SK-N-SH treated with all-trans-retinoic acid at 6 μM for 48 hours (cell line): ENCODE data around the gene KCNA1.

ENCODE experiments used
- PPARA ChIP-seq: fragments of 250-450 bp; sonication (Bioruptor Pico); IDR thresholded peaks from 2 replicates; pipeline ENCODE4 v1.5.0; 2020; ENCODE audit warnings: mild to moderate bottlenecking, borderline replicate concordance
- TCF4 ChIP-seq: fragments of 250-450 bp; sonication (Bioruptor Pico); IDR thresholded peaks from 2 replicates; pipeline ENCODE4 v1.8.0; 2021; ENCODE audit warnings: mild to moderate bottlenecking, moderate library complexity, borderline replicate concordance
- ZFP30 ChIP-seq: fragments of 450-650 bp; formaldehyde crosslinking; IDR thresholded peaks from 2 replicates; pipeline ENCODE4 v1.5.0; 2022; ENCODE audit warnings: mild to moderate bottlenecking, moderate library complexity
- ZNF70 ChIP-seq: fragments of 450-650 bp; formaldehyde crosslinking; IDR thresholded peaks from 2 replicates; pipeline ENCODE4 v1.5.0; 2020; ENCODE audit warnings: mild to moderate bottlenecking, moderate library complexity
- TF ChIP-seq, protein P1 (sequence below): fragments of 250-450 bp; sonication (Bioruptor Pico); IDR thresholded peaks from 2 replicates; pipeline ENCODE4 v1.8.0; 2021; ENCODE audit warnings: low read depth, mild to moderate bottlenecking, moderate library complexity, borderline replicate concordance
- TF ChIP-seq, protein P2 (sequence below): fragments of 250-450 bp; sonication (Bioruptor Pico); IDR thresholded peaks from 2 replicates; pipeline ENCODE4 v1.8.0; 2020; ENCODE audit warnings: mild to moderate bottlenecking, moderate library complexity, borderline replicate concordance

- TF ChIP-seq, protein P1, sequence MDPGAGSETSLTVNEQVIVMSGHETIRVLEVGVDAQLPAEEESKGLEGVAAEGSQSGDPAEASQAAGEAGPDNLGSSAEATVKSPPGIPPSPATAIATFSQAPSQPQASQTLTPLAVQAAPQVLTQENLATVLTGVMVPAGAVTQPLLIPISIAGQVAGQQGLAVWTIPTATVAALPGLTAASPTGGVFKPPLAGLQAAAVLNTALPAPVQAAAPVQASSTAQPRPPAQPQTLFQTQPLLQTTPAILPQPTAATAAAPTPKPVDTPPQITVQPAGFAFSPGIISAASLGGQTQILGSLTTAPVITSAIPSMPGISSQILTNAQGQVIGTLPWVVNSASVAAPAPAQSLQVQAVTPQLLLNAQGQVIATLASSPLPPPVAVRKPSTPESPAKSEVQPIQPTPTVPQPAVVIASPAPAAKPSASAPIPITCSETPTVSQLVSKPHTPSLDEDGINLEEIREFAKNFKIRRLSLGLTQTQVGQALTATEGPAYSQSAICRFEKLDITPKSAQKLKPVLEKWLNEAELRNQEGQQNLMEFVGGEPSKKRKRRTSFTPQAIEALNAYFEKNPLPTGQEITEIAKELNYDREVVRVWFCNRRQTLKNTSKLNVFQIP, result no peak
- TF ChIP-seq TCF4 (CRISPR knock-in tag), result no peak
- no peak for TF ChIP-seq PPARA
- no peak for TF ChIP-seq ZNF70 (CRISPR knock-in tag)
- TF ChIP-seq, protein P2, sequence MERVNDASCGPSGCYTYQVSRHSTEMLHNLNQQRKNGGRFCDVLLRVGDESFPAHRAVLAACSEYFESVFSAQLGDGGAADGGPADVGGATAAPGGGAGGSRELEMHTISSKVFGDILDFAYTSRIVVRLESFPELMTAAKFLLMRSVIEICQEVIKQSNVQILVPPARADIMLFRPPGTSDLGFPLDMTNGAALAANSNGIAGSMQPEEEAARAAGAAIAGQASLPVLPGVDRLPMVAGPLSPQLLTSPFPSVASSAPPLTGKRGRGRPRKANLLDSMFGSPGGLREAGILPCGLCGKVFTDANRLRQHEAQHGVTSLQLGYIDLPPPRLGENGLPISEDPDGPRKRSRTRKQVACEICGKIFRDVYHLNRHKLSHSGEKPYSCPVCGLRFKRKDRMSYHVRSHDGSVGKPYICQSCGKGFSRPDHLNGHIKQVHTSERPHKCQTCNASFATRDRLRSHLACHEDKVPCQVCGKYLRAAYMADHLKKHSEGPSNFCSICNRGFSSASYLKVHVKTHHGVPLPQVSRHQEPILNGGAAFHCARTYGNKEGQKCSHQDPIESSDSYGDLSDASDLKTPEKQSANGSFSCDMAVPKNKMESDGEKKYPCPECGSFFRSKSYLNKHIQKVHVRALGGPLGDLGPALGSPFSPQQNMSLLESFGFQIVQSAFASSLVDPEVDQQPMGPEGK (CRISPR knock-in tag), result no peak
- no peak for TF ChIP-seq ZFP30 (CRISPR knock-in tag)
These were observed 23.7 kb downstream of the KCNA1 start for GRCh38 chr12:4933411-4933810.
